GM18870 (cell line): Measurements from ENCODE around the gene HSFY2.
"Not testable (repeated sequence)": the region's sequence is repeated elsewhere in the genome, so short reads cannot be mapped to it uniquely, and the experiment has no call there.

Experiments
- ATAC-seq: cut with Tn5 transposase; IDR thresholded peaks from one replicate; pipeline ENCODE4 v1.9.1; 2021; ENCODE audit warnings: moderate library complexity; ENCODE audit not compliant: unreplicated experiment

Gene HSFY2

GRCh38 chrY:18773635-18774034, at the start of gene HSFY2:
TSS of gene HSFY2 (minus strand) at chrY:18773735. CDS start at chrY:18773618, 117 bp downstream.
- not testable (repeated sequence) for ATAC-seq

- not testable (repeated sequence) for ATAC-seq
Measured at GRCh38 chrY:18815751-18816150, 42.2 kb upstream of the HSFY2 start.

DNA sequence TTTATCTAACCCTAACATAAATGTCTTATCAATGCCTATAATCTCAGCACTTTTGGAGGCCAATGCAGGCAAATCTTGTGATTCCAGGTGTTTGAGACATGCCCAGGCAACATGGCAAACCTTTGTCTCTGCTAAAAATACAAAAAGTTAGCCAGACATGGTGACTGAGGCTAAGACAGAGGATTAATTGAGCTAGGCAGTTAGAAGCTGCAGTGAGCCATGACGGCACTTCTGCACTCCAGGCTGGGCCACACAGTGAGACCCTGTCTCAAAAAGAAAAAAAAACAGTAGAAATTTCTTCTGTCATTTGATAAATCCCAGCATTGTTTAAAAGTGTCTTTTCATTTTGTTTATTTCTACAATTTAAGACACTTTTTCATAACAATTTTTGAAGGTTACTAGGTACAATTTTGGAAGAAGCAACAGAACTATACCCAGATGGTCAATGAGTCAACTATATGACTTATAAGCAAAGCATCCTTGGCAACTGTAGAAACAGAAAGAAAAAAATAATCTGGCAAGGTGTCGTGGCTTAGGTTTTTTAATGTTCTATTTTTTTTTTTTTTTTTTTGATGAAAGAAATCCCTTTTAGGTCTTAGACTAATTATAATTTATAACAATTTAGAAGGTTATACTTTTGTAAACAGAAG, 15.3 kb upstream of the HSFY2 start:
- ATAC-seq, result not testable (repeated sequence)

DNA sequence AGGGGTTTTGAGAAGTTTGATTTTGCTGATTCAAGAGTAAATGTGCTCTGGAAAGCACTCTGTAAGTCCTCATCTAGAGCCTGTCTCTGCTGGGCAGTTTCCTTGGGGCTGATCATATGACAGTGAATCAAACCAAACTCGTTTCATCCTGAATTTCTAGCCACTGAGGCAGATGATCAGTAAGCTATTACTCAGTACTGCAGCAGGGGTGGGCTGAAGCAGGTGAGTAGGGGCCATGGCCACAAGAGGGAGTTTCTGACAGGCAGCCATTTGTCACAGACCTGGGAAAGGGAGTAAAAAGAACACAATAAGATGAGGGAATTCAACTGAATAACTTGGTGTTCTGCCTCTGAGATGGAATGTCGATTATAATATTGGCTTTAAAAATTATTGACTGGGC, 19.5 kb downstream of the HSFY2 start:
- not testable (repeated sequence) for ATAC-seq

GRCh38 chrY:18753133-18753815, 20.3 kb downstream of the HSFY2 start:
- not testable (repeated sequence) for ATAC-seq

GRCh38 chrY:18723714-18724113, 49.8 kb downstream of the HSFY2 start:
- not testable (repeated sequence) for ATAC-seq
